IMR-90 (cell line): ENCODE measurements around the gene PLCG2. TPM values are rescaled to one million over a fixed set of nuclear protein-coding genes. Genes with fewer than 3 reads are reported as not detected.

Experiments
- ATAC-seq: fragments of 200-7000 bp; cut with Tn5 transposase; 2 replicates; pipeline ENCODE4 v1.9.1; 2020; ENCODE audit warnings: low read depth, mild to moderate bottlenecking, moderate library complexity
- BruUV-seq: library from RNA; stranded (reverse); fragments of 400-500 nt; replicated peaks from 2 replicates; lab custom pipeline; 2021; lab: Mats Ljungman, UMichigan
- CTCF ChIA-PET: fragments of 300-600 bp; formaldehyde crosslinking; extraction: SDS; loops from one replicate; lab custom pipeline; 2021; ENCODE audit warnings: antibody characterized with exemption; lab: Yijun Ruan, JAX
- POLR2A ChIA-PET: fragments of 300-600 bp; sonication (Branson Sonifier 250); formaldehyde crosslinking; loops from one replicate; lab custom pipeline; 2022; ENCODE audit warnings: antibody characterized with exemption; ENCODE audit not compliant: unreplicated experiment; lab: Charles Lee
- DNase-seq: peaks from one replicate; pipeline ENCODE4 v3.0.0; 2013
- H2AFZ ChIP-seq: replicated peaks from 2 replicates; pipeline ENCODE3; 2013; ENCODE audit warnings: low read length, mild to moderate bottlenecking; ENCODE audit not compliant: poor library complexity
- H2AK5ac ChIP-seq: 2 replicates; pipeline ENCODE4 v1.6.1; 2013; ENCODE audit warnings: low read depth, low read length, inconsistent platforms
- H2AK9ac ChIP-seq: replicated peaks from 2 replicates; pipeline ENCODE3; 2013; ENCODE audit warnings: mild to moderate bottlenecking, low read depth, low read length, moderate library complexity; ENCODE audit not compliant: poor library complexity
- H2BK120ac ChIP-seq: 2 replicates; pipeline ENCODE4 v1.6.1; 2013; ENCODE audit warnings: low read depth, low read length, inconsistent platforms
- H2BK15ac ChIP-seq: 3 replicates; pipeline ENCODE4 v1.6.1; 2013; ENCODE audit warnings: low read depth, low read length, inconsistent platforms
- H2BK20ac ChIP-seq: 2 replicates; pipeline ENCODE4 v1.6.1; 2013; ENCODE audit warnings: low read depth, mild to moderate bottlenecking, inconsistent platforms, low read length, moderate library complexity
- H2BK5ac ChIP-seq: 2 replicates; pipeline ENCODE4 v1.6.1; 2013; ENCODE audit warnings: mild to moderate bottlenecking, low read depth, low read length, inconsistent platforms; ENCODE audit not compliant: poor library complexity, severe bottlenecking
- H3K14ac ChIP-seq: replicated peaks from 2 replicates; pipeline ENCODE4 v1.6.1; 2013; ENCODE audit warnings: low read depth, low read length, inconsistent platforms
- H3K18ac ChIP-seq: 2 replicates; pipeline ENCODE4 v1.6.1; 2013; ENCODE audit warnings: low read depth, low read length, control low read depth
- H3K23ac ChIP-seq: 2 replicates; pipeline ENCODE4 v1.6.1; 2013; ENCODE audit warnings: low read depth, low read length, inconsistent platforms
- H3K27ac ChIP-seq: 2 replicates; pipeline ENCODE4 v1.5.1; 2013; ENCODE audit warnings: mild to moderate bottlenecking, control low read depth, low read length; ENCODE audit not compliant: insufficient read depth
- H3K27me3 ChIP-seq: 2 replicates; pipeline ENCODE4 v1.6.1; 2013; ENCODE audit warnings: low read length; ENCODE audit not compliant: control insufficient read depth, insufficient read depth
- H3K36me3 ChIP-seq: 2 replicates; pipeline ENCODE4 v1.6.1; 2013; ENCODE audit warnings: low read length, mixed read lengths; ENCODE audit not compliant: control insufficient read depth, insufficient read depth
- H3K4ac ChIP-seq: 2 replicates; pipeline ENCODE4 v1.6.1; 2013; ENCODE audit warnings: low read depth, low read length, inconsistent platforms
- H3K4me1 ChIP-seq: 2 replicates; pipeline ENCODE4 v1.6.1; 2013; ENCODE audit warnings: low read length, mixed read lengths; ENCODE audit not compliant: control insufficient read depth, insufficient read depth
- H3K4me2 ChIP-seq: 2 replicates; pipeline ENCODE4 v1.6.1; 2013; ENCODE audit warnings: low read depth, mild to moderate bottlenecking, control low read depth, low read length, moderate library complexity
- H3K4me3 ChIP-seq: 2 replicates; pipeline ENCODE4 v1.5.1; 2013; ENCODE audit warnings: low read depth, mild to moderate bottlenecking, control low read depth, low read length, moderate library complexity; ENCODE audit not compliant: insufficient read depth
- H3K56ac ChIP-seq: 2 replicates; pipeline ENCODE4 v1.6.1; 2013; ENCODE audit warnings: low read length, inconsistent platforms; ENCODE audit not compliant: insufficient read depth; ENCODE audit errors: extremely low read depth
- H3K79me1 ChIP-seq, 2 experiments: 2 replicates each; pipeline ENCODE4 v1.6.1; 2013; ENCODE audit warnings: low read length in 2 of 2, inconsistent platforms in 1 of 2, low read depth in 1 of 2
- H3K9ac ChIP-seq: 2 replicates; pipeline ENCODE4 v1.6.1; 2013; ENCODE audit warnings: low read depth, low read length, control low read depth
- H3K9me1 ChIP-seq: 2 replicates; pipeline ENCODE4 v1.6.1; 2013; ENCODE audit warnings: low read length, inconsistent platforms; ENCODE audit not compliant: insufficient read depth
- H3K9me3 ChIP-seq: 2 replicates; pipeline ENCODE4 v1.6.1; 2013; ENCODE audit warnings: low read length; ENCODE audit not compliant: control insufficient read depth, insufficient read depth
- H4K20me1 ChIP-seq: 2 replicates; pipeline ENCODE4 v1.6.1; 2013; ENCODE audit warnings: low read length, inconsistent platforms; ENCODE audit not compliant: insufficient read depth
- H4K5ac ChIP-seq: 2 replicates; pipeline ENCODE4 v1.6.1; 2013; ENCODE audit warnings: mild to moderate bottlenecking, low read depth, low read length, control low read depth
- H4K8ac ChIP-seq, 2 experiments: 2 replicates each; pipeline ENCODE4 v1.6.1; 2013; ENCODE audit warnings: low read depth in 2 of 2, low read length in 2 of 2, control low read depth in 1 of 2, inconsistent platforms in 1 of 2
- H4K91ac ChIP-seq: 2 replicates; pipeline ENCODE4 v1.6.1; 2013; ENCODE audit warnings: low read depth, low read length, inconsistent platforms; ENCODE audit not compliant: insufficient read depth
- BHLHE40 ChIP-seq: fragments of 150-350 bp; IDR thresholded peaks from 2 replicates; pipeline ENCODE4 v1.6.1; 2016; ENCODE audit warnings: mild to moderate bottlenecking, low read depth, low read length
- CEBPB ChIP-seq: IDR thresholded peaks from 2 replicates; pipeline ENCODE4 v1.6.1; 2012; ENCODE audit warnings: low read depth, low read length, improper control_type of control experiment
- FOS ChIP-seq: fragments of 150-350 bp; IDR thresholded peaks from 2 replicates; pipeline ENCODE4 v1.6.1; 2016; ENCODE audit warnings: low read depth, low read length
- POLR2A ChIP-seq: IDR thresholded peaks from 2 replicates; pipeline ENCODE4 v1.6.1; 2012; ENCODE audit warnings: mild to moderate bottlenecking, low read depth, low read length
- RCOR1 ChIP-seq: IDR thresholded peaks from 2 replicates; pipeline ENCODE4 v1.6.1; 2012; ENCODE audit warnings: mild to moderate bottlenecking, low read length, improper control_type of control experiment; ENCODE audit not compliant: insufficient replicate concordance
- USF2 ChIP-seq: fragments of 150-350 bp; IDR thresholded peaks from 2 replicates; pipeline ENCODE4 v1.6.1; 2017; ENCODE audit warnings: mild to moderate bottlenecking, antibody characterized with exemption, low read length, low read depth
- WGBS, 2 experiments: methylation state at CpG; one replicate each; pipeline versions ENCODE4 v1.1.5 to v1.1.7; 2013; ENCODE audit warnings: missing lambda C conversion rate in 2 of 2; ENCODE audit not compliant: insufficient read length in 1 of 2; ENCODE audit errors: extremely low coverage in 2 of 2; 5-methylcytosine and 5-hydroxymethylcytosine counted together
- dilution Hi-C: fragments of 300-500 bp; cut with HindIII; formaldehyde crosslinking; loops from one replicate; pipeline ENCODE4 v1.14.3; 2018; ENCODE audit warnings: low sequenced_read_pairs; ENCODE audit not compliant: unreplicated experiment
- in situ Hi-C: fragments of 300-500 bp; cut with MboI; formaldehyde crosslinking; loops from 3 replicates; pipeline ENCODE4 v1.14.3; 2019; ENCODE audit warnings: low sequenced_read_pairs, inconsistent platforms, mixed read lengths
- intact Hi-C: fragments of 100-400 bp; cut with micrococcal nuclease; formaldehyde crosslinking; loops from 2 replicates; pipeline ENCODE4 v1.10.0; 2022
- polyA plus RNA-seq, 3 experiments: library from polyadenylated mRNA; depleted of rRNA; stranded (reverse); fragments of >200 nt; gene quantifications; 2 replicates each; pipeline ENCODE4 v1.2.3, GENCODE V29; 2012; ENCODE audit warnings: low replicate concordance in 1 of 3
- total RNA-seq: library from RNA; depleted of rRNA; stranded (reverse); fragments of >200 nt; gene quantifications from 2 replicates; pipeline ENCODE4 v1.2.3, GENCODE V29; 2012

The PLCG2 gene
- total and polyA plus RNA-seq, 2 of the 4 experiments (the other 2 are of a cell fraction): 0.14 to 0.18 TPM

GRCh38 chr16:81729451-81729850 is 49.6 kb upstream of the PLCG2 start:
- Histone ChIP-seq H2BK15ac (no peak overlapping the region), H3K23ac (no peak overlapping the region), H2BK20ac (no peak overlapping the region), H2AFZ (no peak overlapping the region), H3K36me3 (no peaks in the 10 kb centered on the region), H3K4me1 (peaks cover 7% of the 10 kb centered on the region; the same call in 1 of the 2 replicates), H4K8ac (no peak overlapping the region), H4K20me1 (no peaks in the 10 kb centered on the region), H3K27me3 (peaks cover 19% of the 10 kb centered on the region), H3K4ac (no peak overlapping the region), H3K79me1 (no peaks in the 10 kb centered on the region), H2BK5ac (no peak overlapping the region), H2AK9ac (no peak overlapping the region), H3K4me2 (no peak overlapping the region), H3K27ac (no peak overlapping the region), H3K56ac (no peak overlapping the region), H4K5ac (no peak overlapping the region), H3K9me1 (no peaks in the 10 kb centered on the region), H2AK5ac (no peak overlapping the region), H2BK120ac (no peak overlapping the region), H3K9ac (no peak overlapping the region), H3K18ac (no peak overlapping the region), H3K4me3 (no peak overlapping the region), H4K91ac (no peak overlapping the region), H3K9me3 (no peaks in the 10 kb centered on the region), H3K14ac (no peak overlapping the region)
- ChIA-PET CTCF (interaction anchor here (0.6 to 1.3 kb wide), 2 partner anchors 11 to 1957 kb away, joined by 3 read pairs; no protein-coding TSS in a partner anchor), POLR2A (no interaction called here)
- dilution Hi-C loops (no loop called here), intact Hi-C loops (no loop called here), in situ Hi-C loops (loop anchor here (5.0 to 25.0 kb wide), 4 partner anchors 327 to 1542 kb away; partner anchors contain the start of gene ATMIN)
- TF ChIP-seq RCOR1: no peak
- TF ChIP-seq FOS: no peak
- no peak for TF ChIP-seq CEBPB
- no peak for TF ChIP-seq POLR2A
- no peak for TF ChIP-seq USF2
- TF ChIP-seq BHLHE40: no peak
- DNase-seq (no peak), ATAC-seq (no peak)
- no TSS peak for BruUV-seq
- WGBS, 2 experiments: 89% methylated on average over 5 of the region's 16 CpGs; no CpG with 5 or more reads in 1 of the 2 experiments
